ENCODE results near the gene NSD2.
"Not testable (repeated sequence)": the region's sequence is repeated elsewhere in the genome, so short reads cannot be mapped to it uniquely, and the experiment has no call there.

NSD2 gene

GRCh38 chr4:1987296-1987695, 116.1 kb downstream of the NSD2 start:
- no peak for DNase-seq

- DNase-seq = no peak
Measured at GRCh38 chr4:1987721-1988326, 116.6 kb downstream of the NSD2 start.

DNA sequence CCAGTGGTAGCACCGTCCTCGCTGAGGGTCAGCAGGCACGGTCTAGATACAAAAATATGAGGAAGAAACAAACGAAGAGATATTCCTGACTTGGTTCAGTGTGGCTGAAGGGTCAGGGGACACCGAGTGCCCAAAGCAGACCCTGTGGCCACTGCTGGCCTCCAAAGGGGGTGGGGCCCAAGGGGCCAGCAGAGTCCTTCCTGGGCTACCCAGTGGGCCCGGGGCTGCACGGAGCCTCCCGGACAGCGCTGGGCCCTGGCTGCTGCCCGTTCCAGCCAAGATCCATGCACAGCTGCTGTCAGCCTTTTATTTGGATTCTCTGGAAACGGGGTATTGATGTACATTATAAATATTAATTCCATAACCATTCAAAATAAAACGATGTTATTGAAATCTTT, 117.1 kb downstream of the NSD2 start:
- DNase-seq = no peak

GRCh38 chr4:1989533-1990347, 118.5 kb downstream of the NSD2 start:
- no peak for DNase-seq

DNA sequence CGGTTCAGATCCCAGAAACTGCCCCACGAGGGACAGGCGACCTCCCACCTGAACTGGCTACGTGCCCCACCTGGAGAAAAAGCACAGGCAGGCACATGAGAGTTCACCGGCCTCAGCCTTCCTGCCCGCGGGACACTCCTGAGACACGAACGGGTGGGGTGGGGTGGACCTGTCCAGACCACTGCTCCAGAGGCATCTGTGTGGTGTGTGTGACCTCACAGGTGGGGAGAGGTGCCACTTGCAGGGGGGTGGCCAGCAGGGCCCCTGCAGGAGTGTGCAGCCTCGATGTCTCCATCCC, 119.1 kb downstream of the NSD2 start:
- no peak for DNase-seq

GRCh38 chr4:1990676-1991075, 119.5 kb downstream of the NSD2 start:
- no peak for DNase-seq

DNA sequence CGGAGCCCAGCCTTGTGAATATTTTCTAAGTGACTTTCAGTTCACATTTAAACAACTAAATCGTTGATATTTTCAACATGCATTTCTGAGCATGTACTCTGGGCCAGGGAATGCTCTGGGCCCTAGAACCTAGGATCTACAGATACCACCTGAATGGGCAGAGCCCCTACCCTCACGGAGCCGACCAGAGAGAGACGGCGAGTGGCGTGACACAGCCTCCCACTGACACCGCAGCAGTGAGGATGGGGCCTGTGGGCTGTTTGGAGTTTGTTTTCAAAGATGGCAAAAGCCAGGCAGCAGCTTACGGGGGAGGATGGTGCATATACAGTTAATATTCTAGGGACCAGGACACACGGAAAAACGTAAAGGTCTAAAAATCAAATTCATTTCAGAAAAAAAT, 119.9 kb downstream of the NSD2 start:
- no peak for DNase-seq

- no peak for DNase-seq
Measured at GRCh38 chr4:1991596-1992434, 120.6 kb downstream of the NSD2 start.

- no peak for DNase-seq
Measured at GRCh38 chr4:1992468-1993168, 121.4 kb downstream of the NSD2 start.

- no peak for DNase-seq
Measured at GRCh38 chr4:1993169-1993516, 122.0 kb downstream of the NSD2 start.

DNA sequence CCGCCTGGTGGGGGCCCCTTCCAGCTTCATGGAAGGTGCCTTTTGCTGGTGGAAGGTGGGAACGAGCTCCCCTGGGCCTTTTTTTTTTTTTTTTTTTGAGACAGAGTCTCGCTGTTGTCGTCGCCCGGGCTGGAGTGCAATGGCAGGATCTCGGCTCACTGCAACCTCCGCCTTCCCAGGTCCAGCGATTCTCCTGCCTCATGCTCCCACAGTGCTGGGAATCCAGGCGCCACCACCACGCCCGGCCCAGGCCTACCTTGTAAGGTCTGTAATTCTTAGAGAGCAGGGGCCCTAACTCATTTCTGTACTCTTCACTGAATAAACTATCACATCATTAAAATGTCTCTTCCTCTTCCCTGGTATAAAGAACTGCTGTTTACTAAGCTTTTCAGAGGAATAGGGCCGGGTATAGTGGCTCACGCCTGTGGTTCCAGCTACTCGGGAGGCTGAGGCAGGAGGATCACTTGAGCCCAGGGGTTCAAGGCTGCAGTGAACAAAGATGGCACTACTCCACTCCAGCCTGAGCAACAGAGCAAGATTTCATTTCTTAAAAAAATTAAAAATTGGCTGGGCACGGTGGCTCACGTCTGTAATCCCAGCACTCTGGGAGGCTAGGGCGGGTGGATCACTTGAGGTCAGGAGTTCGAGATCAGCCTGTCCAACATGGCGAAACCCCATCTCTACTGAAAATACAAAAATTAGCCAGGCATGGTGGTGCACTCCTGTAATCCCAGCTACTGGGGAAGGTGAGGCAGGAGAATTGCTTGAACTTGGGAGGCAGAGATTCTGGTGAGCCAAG, 122.7 kb downstream of the NSD2 start:
- not testable (repeated sequence) for DNase-seq

- no peak for DNase-seq
Measured at GRCh38 chr4:1994938-1995337, 123.7 kb downstream of the NSD2 start.

DNA sequence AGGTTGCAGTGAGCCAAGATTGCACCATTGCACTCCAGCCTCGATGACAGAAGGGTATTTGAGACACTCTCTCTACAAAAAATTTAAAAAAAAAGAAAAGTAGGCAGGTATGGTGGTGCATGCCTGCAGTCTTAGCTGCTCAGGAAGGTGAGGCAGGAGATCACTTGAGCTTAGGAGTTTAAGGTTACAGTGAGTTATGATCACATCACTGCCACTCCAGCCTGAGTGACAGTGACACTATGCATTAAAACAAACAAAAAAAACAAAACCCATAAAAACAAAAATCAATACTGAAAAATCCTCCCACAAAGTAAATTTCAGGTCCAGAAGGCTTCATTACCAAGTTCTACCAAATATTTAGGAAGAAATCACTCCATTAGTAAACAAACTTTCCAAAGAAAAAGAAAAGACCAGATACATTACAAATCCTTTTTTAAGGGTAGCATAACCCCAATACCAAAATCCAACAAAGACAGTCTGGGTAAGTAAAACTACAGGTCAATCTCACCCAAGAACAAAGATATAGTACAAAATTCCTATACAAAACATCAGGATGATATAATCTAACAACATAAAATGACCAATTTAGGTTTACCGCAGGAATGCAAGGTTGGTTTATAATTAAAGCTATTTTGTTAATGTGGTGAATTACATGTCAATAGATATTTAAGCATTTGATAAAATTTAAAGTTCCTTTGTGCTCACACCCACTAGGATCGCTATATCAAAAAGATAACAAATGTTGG, 125.8 kb downstream of the NSD2 start:
- DNase-seq = no peak

DNA sequence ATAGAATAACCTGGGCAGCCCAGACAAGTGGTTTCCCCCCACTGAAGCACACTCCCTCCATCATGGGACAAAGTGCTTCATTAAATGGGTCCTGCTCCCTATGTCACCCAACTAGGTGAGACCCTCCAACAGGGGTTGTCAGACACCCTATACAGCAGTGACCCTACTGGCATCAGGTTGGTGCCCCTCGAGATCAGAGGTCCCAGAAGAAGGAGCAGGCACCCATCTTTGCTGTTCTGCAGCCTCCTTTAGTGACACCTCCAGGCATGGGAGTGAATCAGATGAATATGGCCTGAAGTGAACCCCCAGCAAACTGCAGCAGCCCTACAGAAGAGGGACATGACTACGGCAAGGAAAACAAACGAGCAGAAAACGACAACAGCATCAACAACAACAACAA, 126.5 kb downstream of the NSD2 start:
- no peak for DNase-seq

DNA sequence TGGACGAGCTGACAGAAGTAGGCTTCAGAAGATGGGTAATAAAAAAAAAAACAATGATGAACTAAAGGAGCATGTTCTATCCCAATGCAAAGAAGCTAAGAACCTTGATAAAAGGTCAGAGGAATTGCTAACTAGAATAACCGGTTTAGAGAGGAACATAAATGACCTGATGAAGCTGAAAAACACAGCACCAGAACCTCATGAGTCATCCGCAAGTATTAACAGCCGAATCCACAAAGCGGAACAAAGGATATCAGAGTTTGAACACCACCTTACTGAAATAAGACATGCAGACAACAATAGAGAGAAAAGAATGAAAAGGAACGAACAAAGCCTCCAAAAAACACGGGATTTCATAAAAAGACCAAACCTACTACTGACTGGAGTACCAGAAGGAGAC, 127.1 kb downstream of the NSD2 start:
- no peak for DNase-seq

DNA sequence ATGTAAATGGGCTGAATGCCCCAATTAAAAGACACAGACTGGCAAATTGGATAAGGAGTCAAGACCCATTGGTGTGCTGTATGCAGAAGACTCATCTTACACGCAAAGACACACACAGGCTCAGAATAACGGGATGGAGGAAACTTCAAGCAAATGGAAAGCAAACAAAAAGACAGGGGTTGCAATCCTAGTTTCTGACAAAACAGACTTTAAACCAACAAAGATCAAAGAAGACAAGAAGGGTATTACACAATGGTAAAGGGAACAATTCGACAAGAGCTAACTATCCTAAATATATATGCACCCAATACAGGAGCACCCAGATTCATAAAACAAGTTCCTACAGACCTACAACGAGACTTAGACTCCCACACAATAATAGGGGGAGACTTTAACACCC, 128.1 kb downstream of the NSD2 start:
- not testable (repeated sequence) for DNase-seq

DNA sequence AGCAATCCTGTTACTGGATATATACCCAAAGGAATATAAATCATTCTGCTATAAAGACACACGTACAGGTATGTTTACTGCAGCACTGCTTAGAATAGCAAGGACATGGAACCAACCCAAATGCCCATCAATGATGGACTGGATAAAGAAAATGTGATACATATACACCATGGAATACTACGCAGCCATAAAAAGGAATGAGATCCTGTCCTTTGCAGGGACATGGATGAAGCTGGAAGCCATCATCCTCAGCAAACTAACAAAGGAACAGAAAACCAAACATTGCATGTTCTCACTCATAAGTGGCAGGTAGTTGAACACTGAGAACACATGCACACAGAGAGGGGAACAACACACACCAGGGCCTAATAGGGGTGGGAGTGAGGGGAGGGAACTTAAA, 132.2 kb downstream of the NSD2 start:
- not testable (repeated sequence) for DNase-seq

GRCh38 chr4:2006367-2006766, 135.2 kb downstream of the NSD2 start:
- DNase-seq = no peak

DNA sequence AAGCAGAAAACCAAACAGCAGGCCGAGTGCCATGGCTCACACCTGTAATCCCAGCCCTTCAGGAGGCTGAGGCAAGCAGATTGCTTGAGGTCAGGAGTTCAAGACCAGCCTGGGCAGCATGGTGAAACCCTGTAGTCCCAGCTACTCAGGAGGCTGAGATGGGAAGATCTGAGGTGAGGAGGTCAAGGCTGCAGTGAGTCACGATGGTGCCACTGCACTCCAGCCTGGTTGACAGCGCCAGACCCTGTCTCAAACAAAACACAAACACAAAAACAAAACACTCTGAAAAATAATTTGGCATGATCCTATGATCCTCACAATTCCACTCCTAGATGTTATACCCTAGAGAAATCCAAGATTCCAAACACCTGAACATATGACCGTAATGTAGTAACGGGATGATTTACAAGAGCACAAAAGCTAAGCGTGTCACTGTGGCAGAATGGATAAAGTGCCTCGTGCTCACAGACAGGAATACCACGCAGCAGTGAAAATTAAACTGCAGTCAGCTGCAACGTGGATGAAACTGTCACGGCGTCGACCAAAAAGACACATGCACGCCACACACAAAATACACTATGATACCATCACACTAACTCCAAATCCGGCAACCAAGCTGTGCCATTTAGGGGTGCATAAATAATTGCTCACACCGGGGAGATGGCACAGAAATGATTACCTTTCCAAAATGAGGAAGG, 135.9 kb downstream of the NSD2 start:
- DNase-seq = no peak

DNA sequence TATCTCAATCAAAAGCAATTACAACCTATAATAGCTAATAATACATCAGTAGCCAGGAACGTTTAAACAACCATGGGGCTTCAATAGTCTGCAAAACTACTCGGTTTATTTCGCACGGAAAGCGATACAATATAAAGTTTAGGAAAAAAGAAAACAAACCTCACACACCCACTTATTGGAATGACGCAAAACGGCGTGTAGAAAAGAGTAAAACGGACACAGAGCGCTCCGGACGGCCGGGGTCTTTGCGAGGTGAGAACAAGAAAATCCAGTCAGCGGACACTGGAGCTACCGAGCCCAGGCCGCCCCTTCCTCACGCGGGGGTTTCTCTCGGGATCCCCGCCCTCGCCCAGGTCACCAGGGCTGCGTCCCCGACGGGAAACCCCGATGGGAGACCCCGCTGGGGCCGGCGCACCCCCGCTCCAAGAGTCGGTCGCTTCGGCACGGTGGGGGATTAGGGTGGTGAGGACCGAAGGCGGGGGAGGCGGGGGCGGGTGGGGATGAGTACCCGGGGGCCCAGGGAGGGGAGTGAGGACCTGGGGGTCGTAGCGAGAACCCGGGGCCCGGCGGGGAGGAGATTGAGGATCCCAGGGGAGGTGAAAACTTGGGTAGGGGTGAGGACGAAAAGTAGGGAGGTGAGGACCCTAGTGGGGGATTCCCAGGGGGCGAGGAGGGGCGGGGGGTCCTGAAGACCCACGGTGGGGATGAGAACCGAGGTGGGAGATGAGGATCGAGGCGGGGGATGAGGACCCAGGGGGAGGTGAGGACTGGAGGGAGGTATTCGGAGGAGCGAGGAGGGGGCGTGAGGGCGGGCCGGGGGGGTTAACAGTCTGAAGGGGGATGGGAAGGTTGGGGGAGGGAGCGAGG, 136.8 kb downstream of the NSD2 start:
- no peak for DNase-seq

DNA sequence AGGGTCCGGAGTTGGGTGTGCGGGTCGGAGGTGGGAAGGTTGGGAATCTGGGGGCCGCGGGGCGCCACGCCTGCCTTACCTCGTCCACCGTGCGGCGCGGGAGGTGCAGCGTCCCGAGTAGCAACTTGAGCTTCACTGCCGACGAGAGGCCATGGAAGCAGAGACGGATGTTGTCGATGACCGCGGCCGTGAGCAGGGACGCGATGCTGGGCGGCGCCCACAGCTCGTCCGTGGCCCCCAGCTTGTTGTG, 137.4 kb downstream of the NSD2 start:
- DNase-seq = no peak
